Fibroblast of lung (primary cell): ENCODE results near the gene SNN. TPM values are rescaled to one million over a fixed set of nuclear protein-coding genes. Genes with fewer than 3 reads are reported as not detected.

ENCODE experiments used
- DNase-seq, 2 donors: peaks; one replicate each; pipeline versions ENCODE4 v3.0.0 to v3.0.0-alpha.2; 2010; ENCODE audit warnings: low read depth in 2 of 2
- H2AFZ ChIP-seq: 2 replicates; pipeline ENCODE4 v1.5.1; 2012; ENCODE audit warnings: low read length, control low read depth, inconsistent platforms
- H3K27ac ChIP-seq: 2 replicates; pipeline ENCODE4 v1.5.1; 2011; ENCODE audit warnings: low read length, control low read depth; ENCODE audit not compliant: insufficient read depth
- H3K27me3 ChIP-seq: 2 replicates; pipeline ENCODE4 v1.5.1; 2011; ENCODE audit warnings: mild to moderate bottlenecking, low read length; ENCODE audit not compliant: control insufficient read depth, insufficient read depth
- H3K36me3 ChIP-seq: 2 replicates; pipeline ENCODE4 v1.5.1; 2011; ENCODE audit warnings: low read length; ENCODE audit not compliant: control insufficient read depth, insufficient read depth
- H3K4me1 ChIP-seq: 2 replicates; pipeline ENCODE4 v1.5.1; 2011; ENCODE audit warnings: low read length; ENCODE audit not compliant: control insufficient read depth, insufficient read depth; ENCODE audit errors: extremely low read depth
- H3K4me2 ChIP-seq: 2 replicates; pipeline ENCODE4 v1.5.1; 2011; ENCODE audit warnings: low read length, control low read depth; ENCODE audit not compliant: insufficient read depth; ENCODE audit errors: extremely low read depth
- H3K4me3 ChIP-seq, 4 experiments: fragments of 200-600 bp in 1 of 4; sonication (generic) in 1 of 4; replicated peaks in 1 of 4; 2 replicates each; pipeline ENCODE4 v1.5.1; 2011 to 2016; ENCODE audit warnings: low read length in 4 of 4, low read depth in 3 of 4, mild to moderate bottlenecking in 3 of 4, control low read depth in 2 of 4, inconsistent platforms in 1 of 4, mixed read lengths in 1 of 4; ENCODE audit not compliant: insufficient read depth in 1 of 4; ENCODE audit errors: control extremely low read depth in 1 of 4
- H3K79me2 ChIP-seq: 2 replicates; pipeline ENCODE4 v1.5.1; 2012; ENCODE audit warnings: mild to moderate bottlenecking, low read length, inconsistent platforms; ENCODE audit not compliant: control insufficient read depth, insufficient read depth
- H3K9ac ChIP-seq: 2 replicates; pipeline ENCODE4 v1.5.1; 2011; ENCODE audit warnings: mild to moderate bottlenecking, low read length, control low read depth; ENCODE audit not compliant: insufficient read depth
- H3K9me3 ChIP-seq: 2 replicates; pipeline ENCODE4 v1.5.1; 2012; ENCODE audit warnings: low read depth, low read length; ENCODE audit not compliant: control insufficient read depth, insufficient read depth
- H4K20me1 ChIP-seq: 2 replicates; pipeline ENCODE4 v1.5.1; 2011; ENCODE audit warnings: low read length; ENCODE audit not compliant: control insufficient read depth, insufficient read depth; ENCODE audit errors: extremely low read depth
- CTCF ChIP-seq, 2 donors: IDR thresholded peaks in 1 of 2; conservative IDR thresholded peaks in 1 of 2; 1 replicate in 1 of 2; 2 replicates in 1 of 2; pipeline ENCODE4 v1.5.1; 2011 to 2012; ENCODE audit warnings: low read length in 2 of 2, control low read depth in 1 of 2, inconsistent platforms in 1 of 2, low read depth in 1 of 2, mild to moderate bottlenecking in 1 of 2
- EZH2 ChIP-seq: IDR thresholded peaks from 2 replicates; pipeline ENCODE4 v1.5.1; 2012; ENCODE audit warnings: low read length, control low read depth, mild to moderate bottlenecking; ENCODE audit errors: missing control alignments
- polyA plus RNA-seq, 2 donors: library from polyadenylated mRNA; depleted of rRNA in 1 of 2; stranded (reverse) in 1 of 2; unstranded in 1 of 2; fragments of >200 nt; gene quantifications; 2 replicates each; pipeline ENCODE4 v1.2.1, GENCODE V29; 2011 to 2012; ENCODE audit warnings: missing spikeins in 1 of 2
- total RNA-seq: library from RNA; depleted of rRNA; stranded (reverse); fragments of >200 nt; gene quantifications from 2 replicates; pipeline ENCODE4 v1.2.1, GENCODE V29; 2014

The SNN gene
- total and polyA plus RNA-seq, 2 donors (not counting 1 experiment from before 2014, with no cell fraction given): 17.5 to 24.9 TPM

- H4K20me1 ChIP-seq: no peaks in the 10 kb centered on the region
- H3K27ac ChIP-seq: no peak overlapping the region
- H3K79me2 ChIP-seq: no peaks in the 10 kb centered on the region
- TF ChIP-seq CTCF (conservative IDR thresholded peaks at IDR 0.05 in 1 of 2, IDR thresholded peaks at IDR 0.05 in 1 of 2; ENCODE audit: low read depth in 1 of 2, low read length in 2 of 2) (no peak), EZH2 (no peak)
- no peaks in the 10 kb centered on the region for H3K27me3 ChIP-seq
- H3K4me1 ChIP-seq: peaks cover 34% of the 10 kb centered on the region
- H3K4me2 ChIP-seq: no peak overlapping the region
- no peak for DNase-seq
- H3K4me3 ChIP-seq: no peak overlapping the region
- peaks cover 20% of the 10 kb centered on the region for H3K36me3 ChIP-seq
- H3K9ac ChIP-seq: no peak overlapping the region
- H2AFZ ChIP-seq: no peak overlapping the region
- no peaks in the 10 kb centered on the region for H3K9me3 ChIP-seq
Observed at GRCh38 chr16:11681556-11681955, 13.3 kb downstream of the SNN start.

GRCh38 chr16:11681976-11682654, 13.9 kb downstream of the SNN start:
- no peak for DNase-seq
- no peak for TF ChIP-seq EZH2
- TF ChIP-seq CTCF (conservative IDR thresholded peaks at IDR 0.05 in 1 of 2, IDR thresholded peaks at IDR 0.05 in 1 of 2; ENCODE audit: low read depth in 1 of 2, low read length in 2 of 2): no peak
- Histone ChIP-seq H3K27me3 (no peaks in the 10 kb centered on the region), H3K9me3 (no peaks in the 10 kb centered on the region), H4K20me1 (no peaks in the 10 kb centered on the region), H3K4me3 (no peak overlapping the region), H3K27ac (peak overlapping the region; percentile 37), H3K79me2 (no peaks in the 10 kb centered on the region), H3K36me3 (peaks cover 16% of the 10 kb centered on the region), H3K4me2 (no peak overlapping the region), H2AFZ (no peak overlapping the region), H3K4me1 (peaks cover 33% of the 10 kb centered on the region), H3K9ac (no peak overlapping the region)

- Histone ChIP-seq H3K79me2 (no peaks in the 10 kb centered on the region), H3K9ac (no peak overlapping the region), H3K27ac (peak overlapping the region; percentile 38), H3K4me2 (no peak overlapping the region), H2AFZ (no peak overlapping the region), H3K4me1 (peaks cover 28% of the 10 kb centered on the region), H3K4me3 (no peak overlapping the region), H3K36me3 (peaks cover 20% of the 10 kb centered on the region), H3K9me3 (no peaks in the 10 kb centered on the region), H3K27me3 (no peaks in the 10 kb centered on the region), H4K20me1 (no peaks in the 10 kb centered on the region)
- DNase-seq: peak; percentile 85 to 98
- no peak for TF ChIP-seq CTCF (conservative IDR thresholded peaks at IDR 0.05 in 1 of 2, IDR thresholded peaks at IDR 0.05 in 1 of 2; ENCODE audit: low read depth in 1 of 2, low read length in 2 of 2)
- TF ChIP-seq EZH2: no peak
Observed at GRCh38 chr16:11682655-11683096, 14.4 kb downstream of the SNN start.
